PC-9 (cell line): ENCODE data around the gene CNTNAP2. TPM values are rescaled to one million over a fixed set of nuclear protein-coding genes. Genes with fewer than 3 reads are reported as not detected.

Experiments
- BruUV-seq: library from RNA; stranded (reverse); fragments of 400-500 nt; replicated peaks from 2 replicates; lab custom pipeline; 2021; lab: Mats Ljungman, UMichigan
- CTCF ChIA-PET: fragments of 300-600 bp; sonication (Branson Sonifier 250); formaldehyde crosslinking; loops from one replicate; lab custom pipeline; 2022; ENCODE audit warnings: antibody characterized with exemption; lab: Charles Lee
- POLR2A ChIA-PET: fragments of 300-600 bp; sonication (Branson Sonifier 250); formaldehyde crosslinking; loops from one replicate; lab custom pipeline; 2022; ENCODE audit warnings: antibody characterized with exemption; ENCODE audit not compliant: unreplicated experiment; lab: Charles Lee
- DNase-seq, 2 experiments: peaks; one replicate each; pipeline versions ENCODE4 v3.0.0 to v3.0.0-alpha.2; 2015 to 2022; ENCODE audit warnings: mixed read lengths in 1 of 2
- H2AFZ ChIP-seq: fragments of 200-600 bp; sonication (generic); 2 replicates; pipeline ENCODE4 v1.8.1; 2017; ENCODE audit warnings: antibody characterized with exemption
- H3F3A ChIP-seq: fragments of 200-600 bp; sonication (generic); 2 replicates; pipeline ENCODE4 v1.8.1; 2017; ENCODE audit warnings: antibody characterized with exemption, mild to moderate bottlenecking, low read depth; ENCODE audit not compliant: insufficient read depth
- H3K27ac ChIP-seq: fragments of 200-600 bp; sonication (generic); 2 replicates; pipeline ENCODE4 v1.6.1; 2016; ENCODE audit warnings: mixed run types
- H3K27me3 ChIP-seq: fragments of 200-600 bp; sonication (generic); 2 replicates; pipeline ENCODE4 v1.6.1; 2016; ENCODE audit warnings: low read depth, mixed run types; ENCODE audit not compliant: insufficient read depth
- H3K36me3 ChIP-seq: fragments of 200-600 bp; sonication (generic); 2 replicates; pipeline ENCODE4 v1.6.1; 2016; ENCODE audit warnings: low read depth, mixed run types
- H3K4me1 ChIP-seq: fragments of 200-600 bp; sonication (generic); replicated peaks from 2 replicates; pipeline ENCODE4 v1.6.1; 2016; ENCODE audit warnings: mixed run types; ENCODE audit not compliant: insufficient read depth
- H3K4me2 ChIP-seq: fragments of 200-600 bp; sonication (generic); 2 replicates; pipeline ENCODE4 v1.6.1; 2017; ENCODE audit warnings: mixed run types
- H3K4me3 ChIP-seq: fragments of 200-600 bp; sonication (generic); 2 replicates; pipeline ENCODE4 v1.6.1; 2016; ENCODE audit warnings: mixed run types
- H3K79me2 ChIP-seq: fragments of 200-600 bp; sonication (generic); 2 replicates; pipeline ENCODE4 v1.6.1; 2017; ENCODE audit warnings: low read depth, mixed run types
- H3K9me2 ChIP-seq: fragments of 200-600 bp; sonication (generic); 2 replicates; pipeline ENCODE4 v1.8.1; 2017; ENCODE audit warnings: mild to moderate bottlenecking; ENCODE audit not compliant: insufficient read depth
- H3K9me3 ChIP-seq: fragments of 200-600 bp; sonication (generic); 2 replicates; pipeline ENCODE4 v1.8.1; 2016; ENCODE audit warnings: low read depth; ENCODE audit not compliant: insufficient read depth
- H4K20me1 ChIP-seq: fragments of 200-600 bp; sonication (generic); 2 replicates; pipeline ENCODE4 v1.8.1; 2017; ENCODE audit not compliant: insufficient read depth
- EZH2 ChIP-seq: fragments of 200-600 bp; sonication (generic); IDR thresholded peaks from 2 replicates; pipeline ENCODE4 v1.8.0; 2017; ENCODE audit warnings: antibody characterized with exemption, low read depth
- intact Hi-C: fragments of 100-400 bp; cut with micrococcal nuclease; formaldehyde crosslinking; loops from one replicate; pipeline ENCODE4 v1.10.0; 2022; ENCODE audit not compliant: unreplicated experiment
- total RNA-seq: library from RNA; stranded (reverse); gene quantifications from 2 replicates; pipeline ENCODE4 v1.2.3, GENCODE V29; 2021
- TF ChIP-seq, protein P1 (sequence below): fragments of 200-600 bp; sonication (generic); conservative IDR thresholded peaks from 2 replicates; pipeline ENCODE4 v1.6.1; 2017; ENCODE audit warnings: mixed run types, antibody characterized with exemption, mild to moderate bottlenecking, moderate library complexity

Gene CNTNAP2
- total RNA-seq, 1 experiment from 2014 or later, result not detected

DNA sequence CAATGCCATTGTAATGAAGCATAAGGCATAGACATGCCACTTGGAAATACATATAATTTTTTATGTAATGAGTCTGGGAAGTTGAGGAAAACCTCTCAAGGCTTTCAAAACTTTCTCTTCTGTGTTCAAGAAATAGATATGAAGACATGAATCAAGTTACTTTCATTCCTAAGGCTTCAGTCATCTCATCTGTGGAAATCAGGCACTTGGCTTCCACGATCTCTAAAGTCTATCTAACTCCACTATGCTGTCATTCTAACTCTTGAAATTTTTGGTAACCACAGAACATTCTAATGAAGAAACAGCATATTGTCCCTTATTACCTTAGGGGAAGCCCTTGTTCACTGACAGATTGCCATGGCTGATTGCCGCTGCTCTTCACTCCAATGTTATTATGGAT, 242.6 kb downstream of the CNTNAP2 start:
- DNase-seq, result no peak
- H4K20me1 ChIP-seq, result no peaks in the 10 kb centered on the region
- ChIA-PET CTCF (no interaction called here), POLR2A (no interaction called here)
- intact Hi-C loops, result no loop called here
- H3K9me3 ChIP-seq, result no peaks in the 10 kb centered on the region
- H3K27me3 ChIP-seq, result no peaks in the 10 kb centered on the region; the same call in 1 of the 2 replicates
- H3K4me1 ChIP-seq, result no peaks in the 10 kb centered on the region
- H3K4me3 ChIP-seq, result no peak overlapping the region
- no peaks in the 10 kb centered on the region for H3K36me3 ChIP-seq
- H3K27ac ChIP-seq, result no peak overlapping the region
- H3K9me2 ChIP-seq, result no peaks in the 10 kb centered on the region
- no peak for TF ChIP-seq EZH2
- TF ChIP-seq, protein P1, sequence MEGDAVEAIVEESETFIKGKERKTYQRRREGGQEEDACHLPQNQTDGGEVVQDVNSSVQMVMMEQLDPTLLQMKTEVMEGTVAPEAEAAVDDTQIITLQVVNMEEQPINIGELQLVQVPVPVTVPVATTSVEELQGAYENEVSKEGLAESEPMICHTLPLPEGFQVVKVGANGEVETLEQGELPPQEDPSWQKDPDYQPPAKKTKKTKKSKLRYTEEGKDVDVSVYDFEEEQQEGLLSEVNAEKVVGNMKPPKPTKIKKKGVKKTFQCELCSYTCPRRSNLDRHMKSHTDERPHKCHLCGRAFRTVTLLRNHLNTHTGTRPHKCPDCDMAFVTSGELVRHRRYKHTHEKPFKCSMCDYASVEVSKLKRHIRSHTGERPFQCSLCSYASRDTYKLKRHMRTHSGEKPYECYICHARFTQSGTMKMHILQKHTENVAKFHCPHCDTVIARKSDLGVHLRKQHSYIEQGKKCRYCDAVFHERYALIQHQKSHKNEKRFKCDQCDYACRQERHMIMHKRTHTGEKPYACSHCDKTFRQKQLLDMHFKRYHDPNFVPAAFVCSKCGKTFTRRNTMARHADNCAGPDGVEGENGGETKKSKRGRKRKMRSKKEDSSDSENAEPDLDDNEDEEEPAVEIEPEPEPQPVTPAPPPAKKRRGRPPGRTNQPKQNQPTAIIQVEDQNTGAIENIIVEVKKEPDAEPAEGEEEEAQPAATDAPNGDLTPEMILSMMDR, result no peak
- H3K79me2 ChIP-seq, result no peaks in the 10 kb centered on the region
- no TSS peak for BruUV-seq
- no peaks in the 10 kb centered on the region for H3F3A ChIP-seq
- H2AFZ ChIP-seq, result no peak overlapping the region
- no peak overlapping the region for H3K4me2 ChIP-seq

DNA sequence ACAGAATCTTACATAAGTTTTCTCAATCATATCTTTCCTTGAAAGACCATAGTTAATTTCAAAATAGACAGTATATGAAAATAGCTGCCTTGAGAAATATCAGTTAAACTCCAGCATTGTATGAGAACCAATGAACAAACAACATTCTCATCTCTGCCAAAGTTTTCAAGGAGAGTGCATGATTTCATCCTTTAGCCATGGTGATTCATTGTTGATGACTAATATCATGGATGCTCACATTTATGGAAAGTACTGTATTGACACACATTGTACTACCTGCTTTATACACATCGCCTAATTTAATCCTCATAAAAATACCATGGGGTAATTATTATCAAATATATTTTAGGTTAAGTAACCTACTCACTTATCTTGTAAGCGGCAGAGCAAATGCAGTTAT, 250.3 kb downstream of the CNTNAP2 start:
- no peak for TF ChIP-seq EZH2
- TF ChIP-seq, protein P1, result no peak
- H3K4me1 ChIP-seq, result no peaks in the 10 kb centered on the region
- no peaks in the 10 kb centered on the region for H3K79me2 ChIP-seq
- H3K4me2 ChIP-seq, result no peak overlapping the region
- H3K36me3 ChIP-seq, result no peaks in the 10 kb centered on the region
- H3K9me3 ChIP-seq, result no peaks in the 10 kb centered on the region
- no peak overlapping the region for H3K27ac ChIP-seq
- intact Hi-C loops, result no loop called here
- BruUV-seq, result no TSS peak
- CTCF ChIA-PET, result no interaction called here
- no peaks in the 10 kb centered on the region for H3K9me2 ChIP-seq
- no peaks in the 10 kb centered on the region for H3F3A ChIP-seq
- POLR2A ChIA-PET, result no interaction called here
- H4K20me1 ChIP-seq, result 0 out of 2 replicates have a peak, but pooled peaks cover 3% of the 10 kb centered on the region
- no peak overlapping the region for H3K4me3 ChIP-seq
- no peak for DNase-seq
- H2AFZ ChIP-seq, result no peak overlapping the region
- no peaks in the 10 kb centered on the region; the same call in 1 of the 2 replicates for H3K27me3 ChIP-seq

GRCh38 chr7:146370171-146370570, 253.6 kb downstream of the CNTNAP2 start:
- no peak for DNase-seq
- no TSS peak for BruUV-seq
- TF ChIP-seq, protein P1, result no peak
- no peak for TF ChIP-seq EZH2
- H2AFZ ChIP-seq, result no peak overlapping the region
- H3K4me1 ChIP-seq, result no peaks in the 10 kb centered on the region
- H3K36me3 ChIP-seq, result no peaks in the 10 kb centered on the region
- 0 out of 2 replicates have a peak, but pooled peaks cover 3% of the 10 kb centered on the region for H4K20me1 ChIP-seq
- no peaks in the 10 kb centered on the region for H3K9me2 ChIP-seq
- no peak overlapping the region for H3K4me3 ChIP-seq
- ChIA-PET CTCF (no interaction called here), POLR2A (no interaction called here)
- no peaks in the 10 kb centered on the region for H3K79me2 ChIP-seq
- no peaks in the 10 kb centered on the region for H3F3A ChIP-seq
- H3K9me3 ChIP-seq, result no peaks in the 10 kb centered on the region
- no peak overlapping the region for H3K27ac ChIP-seq
- intact Hi-C loops, result no loop called here
- H3K27me3 ChIP-seq, result no peaks in the 10 kb centered on the region
- H3K4me2 ChIP-seq, result no peak overlapping the region
